ENCODE results near the gene PLA2G2F.

DNA sequence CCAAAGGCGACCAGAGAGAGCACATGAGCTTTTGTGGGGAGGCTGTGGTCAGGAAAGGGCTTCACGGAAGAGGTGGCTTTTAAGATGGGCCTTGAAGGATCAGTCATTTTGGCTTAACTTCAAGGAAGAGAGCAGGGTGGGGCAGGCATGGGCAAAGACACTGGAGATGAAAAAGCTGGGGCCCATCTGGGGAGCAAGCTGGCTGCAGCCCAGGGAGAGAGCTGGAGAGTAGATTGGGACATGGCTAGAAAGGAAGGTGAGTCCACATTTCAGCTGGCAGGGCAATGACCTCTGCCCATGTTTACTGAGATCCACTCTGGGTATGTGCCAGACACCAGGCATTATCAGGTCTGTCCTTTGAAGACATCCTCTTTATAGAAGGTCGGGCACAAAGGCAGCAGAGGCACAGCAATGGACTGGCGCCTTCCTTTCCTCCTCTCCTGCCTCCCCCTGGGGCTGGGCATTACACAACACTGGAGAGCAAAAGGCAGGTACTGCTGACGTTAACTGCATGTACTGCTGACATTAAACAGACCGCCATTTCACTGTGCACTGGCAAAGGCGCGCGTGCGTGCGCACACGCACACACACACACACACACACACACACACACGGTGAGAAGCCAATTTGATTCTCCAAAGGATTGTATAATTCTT, 44.6 kb downstream of the PLA2G2F start:
- TF ChIP-seq CTCF (IDR thresholded peaks at IDR 0.05) (no peak), POLR2A (IDR thresholded peaks at IDR 0.05) (no peak)

Measured in right lobe of liver (tissue), 4 donors.